ENCODE data around the gene YTHDF1.

The YTHDF1 gene

GRCh38 chr20:63155266-63156165 lies 60.4 kb downstream of the YTHDF1 start:
- DNase-seq (ENCODE audit: low read depth) = no peak

- no peak for DNase-seq (ENCODE audit: low read depth)
Measured at GRCh38 chr20:63154395-63154794, 61.5 kb downstream of the YTHDF1 start.

GRCh38 chr20:63153254-63154221 lies 62.4 kb downstream of the YTHDF1 start:
- DNase-seq (ENCODE audit: low read depth) = no peak

- no peak for DNase-seq (ENCODE audit: low read depth)
Measured at GRCh38 chr20:63152322-63153253, 63.3 kb downstream of the YTHDF1 start.

GRCh38 chr20:63151554-63152321 lies 64.2 kb downstream of the YTHDF1 start:
- DNase-seq (ENCODE audit: low read depth) = no peak

GRCh38 chr20:63150911-63151531 lies 64.9 kb downstream of the YTHDF1 start:
- DNase-seq (ENCODE audit: low read depth) = no peak

GRCh38 chr20:63150391-63150898 lies 65.5 kb downstream of the YTHDF1 start:
- DNase-seq (ENCODE audit: low read depth) = no peak

GRCh38 chr20:63149531-63150192 lies 66.3 kb downstream of the YTHDF1 start:
- no peak for DNase-seq (ENCODE audit: low read depth)

- DNase-seq (ENCODE audit: low read depth) = no peak
Measured at GRCh38 chr20:63148696-63149095, 67.2 kb downstream of the YTHDF1 start.

- no peak for DNase-seq (ENCODE audit: low read depth)
Measured at GRCh38 chr20:63147532-63147931, 68.4 kb downstream of the YTHDF1 start.
